SK-N-SH treated with all-trans-retinoic acid at 6 μM for 48 hours (cell line): ENCODE data around the gene ST6GAL1.

ENCODE experiments used
- ATAC-seq: fragments of 200-7000 bp; cut with Tn5 transposase; 3 replicates; pipeline ENCODE4 v1.9.1; 2020; ENCODE audit warnings: mild to moderate bottlenecking, moderate library complexity
- ARNTL ChIP-seq: fragments of 450-650 bp; formaldehyde crosslinking; IDR thresholded peaks from 2 replicates; pipeline ENCODE4 v1.5.0; 2020; ENCODE audit warnings: low read depth, mild to moderate bottlenecking, moderate library complexity, borderline replicate concordance
- BACH2 ChIP-seq: fragments of 250-450 bp; sonication (Bioruptor Pico); IDR thresholded peaks from 2 replicates; pipeline ENCODE4 v1.9.0; 2021; ENCODE audit warnings: mild to moderate bottlenecking, borderline replicate concordance
- CSDC2 ChIP-seq: fragments of 250-450 bp; sonication (Bioruptor Pico); IDR thresholded peaks from 2 replicates; pipeline ENCODE4 v1.5.0; 2020; ENCODE audit warnings: mild to moderate bottlenecking, moderate library complexity
- ESRRG ChIP-seq: fragments of 250-450 bp; sonication (Bioruptor Pico); IDR thresholded peaks from 2 replicates; pipeline ENCODE4 v1.6.1; 2021; ENCODE audit warnings: mild to moderate bottlenecking
- ISL1 ChIP-seq: fragments of 250-450 bp; sonication (Bioruptor Pico); IDR thresholded peaks from 2 replicates; pipeline ENCODE4 v2.1.2; 2022; ENCODE audit warnings: mild to moderate bottlenecking, moderate library complexity
- PPARA ChIP-seq: fragments of 250-450 bp; sonication (Bioruptor Pico); IDR thresholded peaks from 2 replicates; pipeline ENCODE4 v1.5.0; 2020; ENCODE audit warnings: mild to moderate bottlenecking, borderline replicate concordance
- RARB ChIP-seq: fragments of 250-450 bp; sonication (Bioruptor Pico); IDR thresholded peaks from 2 replicates; pipeline ENCODE4 v1.8.0; 2021; ENCODE audit warnings: mild to moderate bottlenecking, moderate library complexity
- TCF4 ChIP-seq: fragments of 250-450 bp; sonication (Bioruptor Pico); IDR thresholded peaks from 2 replicates; pipeline ENCODE4 v1.8.0; 2021; ENCODE audit warnings: mild to moderate bottlenecking, moderate library complexity, borderline replicate concordance
- ZFP3 ChIP-seq: fragments of 250-450 bp; sonication (Bioruptor Pico); IDR thresholded peaks from 2 replicates; pipeline ENCODE4 v1.5.0; 2020; ENCODE audit warnings: mild to moderate bottlenecking, moderate library complexity
- ZFP30 ChIP-seq: fragments of 450-650 bp; formaldehyde crosslinking; IDR thresholded peaks from 2 replicates; pipeline ENCODE4 v1.5.0; 2022; ENCODE audit warnings: mild to moderate bottlenecking, moderate library complexity
- ZNF565 ChIP-seq: fragments of 450-650 bp; formaldehyde crosslinking; conservative IDR thresholded peaks from 2 replicates; pipeline ENCODE4 v1.5.0; 2020; ENCODE audit warnings: low read depth, mild to moderate bottlenecking, moderate library complexity
- ZNF70 ChIP-seq: fragments of 450-650 bp; formaldehyde crosslinking; IDR thresholded peaks from 2 replicates; pipeline ENCODE4 v1.5.0; 2020; ENCODE audit warnings: mild to moderate bottlenecking, moderate library complexity
- ZNF8 ChIP-seq: fragments of 450-650 bp; formaldehyde crosslinking; IDR thresholded peaks from 2 replicates; pipeline ENCODE4 v1.5.0; 2020; ENCODE audit warnings: mild to moderate bottlenecking, moderate library complexity
- TF ChIP-seq, protein P1 (sequence below): fragments of 250-450 bp; sonication (Bioruptor Pico); IDR thresholded peaks from 2 replicates; pipeline ENCODE4 v1.5.0; 2020; ENCODE audit warnings: mild to moderate bottlenecking, moderate library complexity
- TF ChIP-seq, protein P2 (sequence below): fragments of 250-450 bp; sonication (Bioruptor Pico); IDR thresholded peaks from 2 replicates; pipeline ENCODE4 v1.8.0; 2020; ENCODE audit warnings: mild to moderate bottlenecking, moderate library complexity, borderline replicate concordance
- TF ChIP-seq, protein P3 (sequence below): fragments of 250-450 bp; sonication (Bioruptor Pico); IDR thresholded peaks from 2 replicates; pipeline ENCODE4 v1.5.1; 2020; ENCODE audit warnings: low read depth, mild to moderate bottlenecking, moderate library complexity

The ST6GAL1 gene

GRCh38 chr3:187025656-187026316 lies 95.5 kb downstream of the ST6GAL1 start (continued):
- no peak for TF ChIP-seq RARB

- 0 out of 3 replicates have a peak, but pooled peaks have one; percentile 33 for ATAC-seq
- TF ChIP-seq BACH2 (CRISPR knock-in tag) = no peak
- TF ChIP-seq ESRRG (CRISPR knock-in tag) = no peak
- TF ChIP-seq, protein P1, sequence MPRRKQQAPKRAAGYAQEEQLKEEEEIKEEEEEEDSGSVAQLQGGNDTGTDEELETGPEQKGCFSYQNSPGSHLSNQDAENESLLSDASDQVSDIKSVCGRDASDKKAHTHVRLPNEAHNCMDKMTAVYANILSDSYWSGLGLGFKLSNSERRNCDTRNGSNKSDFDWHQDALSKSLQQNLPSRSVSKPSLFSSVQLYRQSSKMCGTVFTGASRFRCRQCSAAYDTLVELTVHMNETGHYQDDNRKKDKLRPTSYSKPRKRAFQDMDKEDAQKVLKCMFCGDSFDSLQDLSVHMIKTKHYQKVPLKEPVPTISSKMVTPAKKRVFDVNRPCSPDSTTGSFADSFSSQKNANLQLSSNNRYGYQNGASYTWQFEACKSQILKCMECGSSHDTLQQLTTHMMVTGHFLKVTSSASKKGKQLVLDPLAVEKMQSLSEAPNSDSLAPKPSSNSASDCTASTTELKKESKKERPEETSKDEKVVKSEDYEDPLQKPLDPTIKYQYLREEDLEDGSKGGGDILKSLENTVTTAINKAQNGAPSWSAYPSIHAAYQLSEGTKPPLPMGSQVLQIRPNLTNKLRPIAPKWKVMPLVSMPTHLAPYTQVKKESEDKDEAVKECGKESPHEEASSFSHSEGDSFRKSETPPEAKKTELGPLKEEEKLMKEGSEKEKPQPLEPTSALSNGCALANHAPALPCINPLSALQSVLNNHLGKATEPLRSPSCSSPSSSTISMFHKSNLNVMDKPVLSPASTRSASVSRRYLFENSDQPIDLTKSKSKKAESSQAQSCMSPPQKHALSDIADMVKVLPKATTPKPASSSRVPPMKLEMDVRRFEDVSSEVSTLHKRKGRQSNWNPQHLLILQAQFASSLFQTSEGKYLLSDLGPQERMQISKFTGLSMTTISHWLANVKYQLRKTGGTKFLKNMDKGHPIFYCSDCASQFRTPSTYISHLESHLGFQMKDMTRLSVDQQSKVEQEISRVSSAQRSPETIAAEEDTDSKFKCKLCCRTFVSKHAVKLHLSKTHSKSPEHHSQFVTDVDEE (CRISPR knock-in tag) = no peak
- TF ChIP-seq ZNF70 (CRISPR knock-in tag) = no peak
Observed at GRCh38 chr3:187026317-187026670, 96.0 kb downstream of the ST6GAL1 start.

GRCh38 chr3:187027531-187028278 lies 97.4 kb downstream of the ST6GAL1 start:
- ATAC-seq = no peak
- no peak for TF ChIP-seq ESRRG (CRISPR knock-in tag)
- no peak for TF ChIP-seq RARB
- no peak for TF ChIP-seq ZFP3 (CRISPR knock-in tag)
- no peak for TF ChIP-seq ZNF8 (CRISPR knock-in tag)
- TF ChIP-seq ISL1 (CRISPR knock-in tag) = no peak
- no peak for TF ChIP-seq ZNF565
- TF ChIP-seq, protein P2, sequence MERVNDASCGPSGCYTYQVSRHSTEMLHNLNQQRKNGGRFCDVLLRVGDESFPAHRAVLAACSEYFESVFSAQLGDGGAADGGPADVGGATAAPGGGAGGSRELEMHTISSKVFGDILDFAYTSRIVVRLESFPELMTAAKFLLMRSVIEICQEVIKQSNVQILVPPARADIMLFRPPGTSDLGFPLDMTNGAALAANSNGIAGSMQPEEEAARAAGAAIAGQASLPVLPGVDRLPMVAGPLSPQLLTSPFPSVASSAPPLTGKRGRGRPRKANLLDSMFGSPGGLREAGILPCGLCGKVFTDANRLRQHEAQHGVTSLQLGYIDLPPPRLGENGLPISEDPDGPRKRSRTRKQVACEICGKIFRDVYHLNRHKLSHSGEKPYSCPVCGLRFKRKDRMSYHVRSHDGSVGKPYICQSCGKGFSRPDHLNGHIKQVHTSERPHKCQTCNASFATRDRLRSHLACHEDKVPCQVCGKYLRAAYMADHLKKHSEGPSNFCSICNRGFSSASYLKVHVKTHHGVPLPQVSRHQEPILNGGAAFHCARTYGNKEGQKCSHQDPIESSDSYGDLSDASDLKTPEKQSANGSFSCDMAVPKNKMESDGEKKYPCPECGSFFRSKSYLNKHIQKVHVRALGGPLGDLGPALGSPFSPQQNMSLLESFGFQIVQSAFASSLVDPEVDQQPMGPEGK = no peak
- TF ChIP-seq ARNTL (CRISPR knock-in tag) = no peak
- TF ChIP-seq, protein P3, sequence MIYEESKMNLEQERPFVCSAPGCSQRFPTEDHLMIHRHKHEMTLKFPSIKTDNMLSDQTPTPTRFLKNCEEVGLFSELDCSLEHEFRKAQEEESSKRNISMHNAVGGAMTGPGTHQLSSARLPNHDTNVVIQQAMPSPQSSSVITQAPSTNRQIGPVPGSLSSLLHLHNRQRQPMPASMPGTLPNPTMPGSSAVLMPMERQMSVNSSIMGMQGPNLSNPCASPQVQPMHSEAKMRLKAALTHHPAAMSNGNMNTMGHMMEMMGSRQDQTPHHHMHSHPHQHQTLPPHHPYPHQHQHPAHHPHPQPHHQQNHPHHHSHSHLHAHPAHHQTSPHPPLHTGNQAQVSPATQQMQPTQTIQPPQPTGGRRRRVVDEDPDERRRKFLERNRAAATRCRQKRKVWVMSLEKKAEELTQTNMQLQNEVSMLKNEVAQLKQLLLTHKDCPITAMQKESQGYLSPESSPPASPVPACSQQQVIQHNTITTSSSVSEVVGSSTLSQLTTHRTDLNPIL (CRISPR knock-in tag) = no peak
- TF ChIP-seq ZFP30 (CRISPR knock-in tag) = no peak
- no peak for TF ChIP-seq CSDC2 (CRISPR knock-in tag)
- TF ChIP-seq TCF4 (CRISPR knock-in tag) = no peak

GRCh38 chr3:187031934-187032333 lies 101.6 kb downstream of the ST6GAL1 start:
- TF ChIP-seq ZNF565 (no peak), ZNF70 (CRISPR knock-in tag) (no peak), ESRRG (CRISPR knock-in tag) (no peak), ZFP3 (CRISPR knock-in tag) (no peak), ISL1 (CRISPR knock-in tag) (no peak), RARB (no peak)
- TF ChIP-seq, protein P3 (CRISPR knock-in tag) = no peak
- ATAC-seq = no peak

DNA sequence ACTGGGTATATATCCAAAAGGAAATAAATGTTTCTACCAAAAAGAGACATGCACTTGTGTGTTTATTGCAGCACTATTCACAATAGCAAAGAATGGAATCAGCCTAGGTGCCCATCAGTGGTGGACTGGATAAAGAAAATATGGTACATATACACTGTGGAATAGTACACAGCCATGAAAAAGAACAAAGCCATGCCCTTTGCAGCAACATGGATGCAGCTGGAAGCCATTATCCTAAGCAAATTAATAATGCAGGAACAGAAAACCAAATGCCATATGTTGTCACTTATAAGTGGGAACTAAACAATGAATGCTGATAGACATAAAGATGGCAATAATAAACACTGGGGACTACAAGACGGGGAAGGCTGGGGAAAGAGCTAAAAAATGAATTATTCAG lies 106.1 kb downstream of the ST6GAL1 start:
- no peak for ATAC-seq
- TF ChIP-seq ZNF8 (CRISPR knock-in tag) = 0 out of 2 replicates have a peak, but pooled peaks have one; percentile 33
- TF ChIP-seq PPARA (CRISPR knock-in tag) = no peak
